K562 (cell line): ENCODE measurements around the gene DDAH1. TPM values are rescaled to one million over a fixed set of nuclear protein-coding genes. Genes with fewer than 3 reads are reported as not detected.
A peak's percentile ranks its signal among the peaks of the same experiment; 100 is the strongest.

Experiments
- CEBPG ChIP-seq, 3 experiments: fragments of 200-800 bp in 1 of 3; sonication (Bioruptor generic) in 1 of 3; sonication (generic) in 1 of 3; formaldehyde crosslinking in 1 of 3; IDR thresholded peaks in 2 of 3; conservative IDR thresholded peaks in 1 of 3; 2 replicates each; pipeline versions ENCODE4 v1.6.1 to v1.8.0; 2016 to 2022; ENCODE audit warnings: missing compliant biosample characterization in 2 of 3, missing genetic modification characterization in 2 of 3, mild to moderate bottlenecking in 1 of 3, missing genetic modification reagents in 1 of 3
- CXXC5 ChIP-seq: fragments of 250-450 bp; sonication (Bioruptor Pico); IDR thresholded peaks from 2 replicates; pipeline ENCODE4 v1.8.0; 2022; ENCODE audit warnings: inconsistent platforms, mild to moderate bottlenecking, moderate library complexity
- DACH1 ChIP-seq: fragments of 450-650 bp; IDR thresholded peaks from 2 replicates; pipeline ENCODE4 v1.6.1; 2018; ENCODE audit not compliant: partially characterized antibody
- DIDO1 ChIP-seq: fragments of 450-650 bp; IDR thresholded peaks from 2 replicates; pipeline ENCODE4 v1.6.1; 2016; ENCODE audit warnings: low read depth, missing biosample characterization, missing genetic modification characterization
- MCM5 ChIP-seq: fragments of 450-650 bp; IDR thresholded peaks from 2 replicates; pipeline ENCODE4 v1.6.1; 2016; ENCODE audit warnings: low read depth
- MYNN ChIP-seq, 2 experiments: sonication (generic); formaldehyde crosslinking in 1 of 2; IDR thresholded peaks; 2 replicates each; pipeline versions ENCODE4 v1.5.0 to v1.6.1; 2016 to 2020; ENCODE audit warnings: antibody characterized with exemption in 1 of 2, missing genetic modification reagents in 1 of 2
- NFRKB ChIP-seq: fragments of 450-650 bp; IDR thresholded peaks from 2 replicates; pipeline ENCODE4 v1.6.1; 2016; ENCODE audit warnings: low read depth
- NRF1 ChIP-seq, 2 experiments: fragments of 450-650 bp; IDR thresholded peaks in 1 of 2; conservative IDR thresholded peaks in 1 of 2; 2 replicates each; pipeline ENCODE4 v1.6.1; 2014; ENCODE audit warnings: mild to moderate bottlenecking in 2 of 2
- PTTG1 ChIP-seq: fragments of 450-650 bp; IDR thresholded peaks from 2 replicates; pipeline ENCODE4 v1.6.1; 2016; ENCODE audit warnings: low read depth, mild to moderate bottlenecking, missing genetic modification characterization, missing compliant biosample characterization
- RBM25 ChIP-seq: fragments of 200-400 bp; formaldehyde crosslinking; IDR thresholded peaks from 2 replicates; pipeline ENCODE4 v1.6.1; 2018; ENCODE audit warnings: low read length, low read depth, moderate library complexity; ENCODE audit not compliant: severe bottlenecking
- SP2 ChIP-seq: IDR thresholded peaks from 2 replicates; pipeline ENCODE4 v1.6.1; 2011; ENCODE audit warnings: mild to moderate bottlenecking, low read depth, low read length, moderate library complexity; ENCODE audit not compliant: poor library complexity, severe bottlenecking; ENCODE audit errors: extremely low read depth
- TFAM ChIP-seq: fragments of 250-450 bp; sonication (Bioruptor Pico); conservative IDR thresholded peaks from 2 replicates; pipeline ENCODE4 v1.5.0; 2021; ENCODE audit warnings: mild to moderate bottlenecking, moderate library complexity
- ZKSCAN3 ChIP-seq: fragments of 250-450 bp; sonication (Bioruptor Pico); IDR thresholded peaks from 2 replicates; pipeline ENCODE4 v1.4.0; 2020
- polyA plus RNA-seq, 8 experiments: library from polyadenylated mRNA; depleted of rRNA in 4 of 8; stranded (reverse) in 5 of 8; unstranded in 3 of 8; fragments of >200 nt; fragmentation: Nextera tagmentation in 2 of 8; fragmentation: Illumina TruSeq in 1 of 8; extraction: Ambion mirVana in 2 of 8; extraction: Trizol in 1 of 8; gene quantifications; 2 replicates each; pipeline versions ENCODE4 v1.2.1 to v1.2.3, GENCODE V29; 2011 to 2014; ENCODE audit warnings: inconsistent platforms in 1 of 8, missing spikeins in 1 of 8
- total RNA-seq, 7 experiments: library from RNA; depleted of rRNA in 6 of 7; stranded (reverse); fragments of >200 nt in 6 of 7; fragmentation: Illumina TruSeq in 2 of 7; extraction: Trizol in 2 of 7; gene quantifications; 2 replicates each; pipeline versions ENCODE4 v1.2.1 to v1.2.3, GENCODE V29; 2011 to 2021; ENCODE audit warnings: low replicate concordance in 1 of 7
- TF ChIP-seq, protein P1 (sequence below): fragments of 450-650 bp; IDR thresholded peaks from 2 replicates; pipeline ENCODE4 v1.6.1; 2017; ENCODE audit warnings: antibody characterized with exemption
- TF ChIP-seq, protein P2 (sequence below): sonication (generic); formaldehyde crosslinking; IDR thresholded peaks from 2 replicates; pipeline ENCODE4 v1.8.1; 2023; ENCODE audit warnings: mild to moderate bottlenecking, missing genetic modification reagents
- TF ChIP-seq, protein P3 (sequence below), 3 experiments: fragments of 200-800 bp in 1 of 3; sonication (Bioruptor generic) in 1 of 3; sonication (generic) in 1 of 3; formaldehyde crosslinking in 1 of 3; IDR thresholded peaks; 2 replicates each; pipeline versions ENCODE4 v1.6.1 to v1.8.0; 2016 to 2022; ENCODE audit warnings: mild to moderate bottlenecking in 2 of 3, missing compliant biosample characterization in 2 of 3, missing genetic modification characterization in 2 of 3, missing genetic modification reagents in 1 of 3
- TF ChIP-seq, protein P4 (sequence below): sonication (generic); formaldehyde crosslinking; IDR thresholded peaks from 2 replicates; pipeline ENCODE4 v1.8.0; 2022; ENCODE audit warnings: missing genetic modification reagents, mild to moderate bottlenecking, borderline replicate concordance
- TF ChIP-seq, protein P5 (sequence below): fragments of 450-650 bp; IDR thresholded peaks from 2 replicates; pipeline ENCODE4 v1.7.0; 2016; ENCODE audit warnings: borderline replicate concordance

DDAH1 gene
- total and polyA plus RNA-seq, 9 of the 15 experiments (the other 6 are each of a cell fraction or from before 2014, with no cell fraction given): 0.04 to 0.24 (median 0.10) TPM

DNA sequence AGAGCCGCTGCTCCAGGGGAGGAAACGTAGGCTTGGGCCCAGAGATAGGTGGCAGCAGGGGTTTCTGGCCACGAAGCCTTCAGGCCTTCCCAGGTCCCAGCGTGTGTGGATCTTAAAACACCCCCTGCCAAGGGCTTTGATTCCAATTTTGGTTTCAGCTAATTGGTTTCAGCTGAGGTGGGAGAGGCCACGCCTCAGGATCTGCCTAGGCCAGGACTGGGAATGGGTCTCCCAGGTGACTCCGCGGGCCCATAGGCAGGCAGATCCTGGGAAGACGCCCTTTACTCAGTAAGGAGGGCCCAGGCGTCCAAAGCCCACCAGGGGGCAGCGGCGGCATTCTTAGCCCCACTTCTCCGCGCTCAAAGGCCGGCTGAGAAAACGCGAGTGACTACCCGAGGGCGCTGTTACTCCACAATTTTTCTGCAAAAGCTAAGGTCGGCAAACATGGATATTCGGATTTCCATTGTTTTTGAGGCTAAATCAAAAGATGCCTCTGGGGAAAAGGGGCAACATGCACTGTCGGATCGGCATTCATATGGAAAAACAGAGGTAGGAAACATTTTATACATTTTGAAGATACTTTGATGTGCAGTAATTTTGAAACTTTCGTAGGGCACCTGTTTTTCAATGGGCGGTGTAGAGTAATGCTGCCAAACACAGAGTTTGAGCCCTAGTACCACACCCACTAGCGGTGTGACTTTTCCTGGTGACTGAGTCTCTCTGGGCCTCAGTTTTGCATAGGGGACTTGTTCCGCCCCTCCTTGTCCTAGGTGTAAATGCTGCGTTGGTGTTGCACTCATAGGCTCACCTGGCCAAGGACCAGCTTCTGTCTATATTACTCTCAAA, 156.7 kb downstream of the DDAH1 start (continued):
- TF ChIP-seq ZKSCAN3 (CRISPR knock-in tag): no peak
- peak; percentile 44; the same call in 1 of the 2 replicates for TF ChIP-seq CXXC5 (CRISPR knock-in tag)
- TF ChIP-seq, protein P1, sequence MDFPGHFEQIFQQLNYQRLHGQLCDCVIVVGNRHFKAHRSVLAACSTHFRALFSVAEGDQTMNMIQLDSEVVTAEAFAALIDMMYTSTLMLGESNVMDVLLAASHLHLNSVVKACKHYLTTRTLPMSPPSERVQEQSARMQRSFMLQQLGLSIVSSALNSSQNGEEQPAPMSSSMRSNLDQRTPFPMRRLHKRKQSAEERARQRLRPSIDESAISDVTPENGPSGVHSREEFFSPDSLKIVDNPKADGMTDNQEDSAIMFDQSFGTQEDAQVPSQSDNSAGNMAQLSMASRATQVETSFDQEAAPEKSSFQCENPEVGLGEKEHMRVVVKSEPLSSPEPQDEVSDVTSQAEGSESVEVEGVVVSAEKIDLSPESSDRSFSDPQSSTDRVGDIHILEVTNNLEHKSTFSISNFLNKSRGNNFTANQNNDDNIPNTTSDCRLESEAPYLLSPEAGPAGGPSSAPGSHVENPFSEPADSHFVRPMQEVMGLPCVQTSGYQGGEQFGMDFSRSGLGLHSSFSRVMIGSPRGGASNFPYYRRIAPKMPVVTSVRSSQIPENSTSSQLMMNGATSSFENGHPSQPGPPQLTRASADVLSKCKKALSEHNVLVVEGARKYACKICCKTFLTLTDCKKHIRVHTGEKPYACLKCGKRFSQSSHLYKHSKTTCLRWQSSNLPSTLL: no peak
- no peak for TF ChIP-seq NRF1 (conservative IDR thresholded peaks at IDR 0.05 in 1 of 2, IDR thresholded peaks at IDR 0.05 in 1 of 2)
- TF ChIP-seq TFAM: no peak
- TF ChIP-seq MYNN (IDR thresholded peaks at IDR 0.05): no peak
- TF ChIP-seq MYNN (CRISPR knock-in tag; IDR thresholded peaks at IDR 0.05): no peak
- no peak for TF ChIP-seq CEBPG (CRISPR knock-in tag; IDR thresholded peaks at IDR 0.05)
- no peak for TF ChIP-seq CEBPG (tag; conservative IDR thresholded peaks at IDR 0.05 in 1 of 2, IDR thresholded peaks at IDR 0.05 in 1 of 2)
- TF ChIP-seq NFRKB: no peak
- TF ChIP-seq, protein P2, sequence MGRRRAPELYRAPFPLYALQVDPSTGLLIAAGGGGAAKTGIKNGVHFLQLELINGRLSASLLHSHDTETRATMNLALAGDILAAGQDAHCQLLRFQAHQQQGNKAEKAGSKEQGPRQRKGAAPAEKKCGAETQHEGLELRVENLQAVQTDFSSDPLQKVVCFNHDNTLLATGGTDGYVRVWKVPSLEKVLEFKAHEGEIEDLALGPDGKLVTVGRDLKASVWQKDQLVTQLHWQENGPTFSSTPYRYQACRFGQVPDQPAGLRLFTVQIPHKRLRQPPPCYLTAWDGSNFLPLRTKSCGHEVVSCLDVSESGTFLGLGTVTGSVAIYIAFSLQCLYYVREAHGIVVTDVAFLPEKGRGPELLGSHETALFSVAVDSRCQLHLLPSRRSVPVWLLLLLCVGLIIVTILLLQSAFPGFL (CRISPR knock-in tag): no peak
- no peak for TF ChIP-seq SP2
- no peak for TF ChIP-seq DACH1
- TF ChIP-seq, protein P3, sequence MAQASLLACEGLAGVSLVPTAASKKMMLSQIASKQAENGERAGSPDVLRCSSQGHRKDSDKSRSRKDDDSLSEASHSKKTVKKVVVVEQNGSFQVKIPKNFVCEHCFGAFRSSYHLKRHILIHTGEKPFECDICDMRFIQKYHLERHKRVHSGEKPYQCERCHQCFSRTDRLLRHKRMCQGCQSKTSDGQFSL (CRISPR knock-in tag; IDR thresholded peaks at IDR 0.05): no peak
- TF ChIP-seq, protein P3 (tag; IDR thresholded peaks at IDR 0.05): no peak
- TF ChIP-seq, protein P4, sequence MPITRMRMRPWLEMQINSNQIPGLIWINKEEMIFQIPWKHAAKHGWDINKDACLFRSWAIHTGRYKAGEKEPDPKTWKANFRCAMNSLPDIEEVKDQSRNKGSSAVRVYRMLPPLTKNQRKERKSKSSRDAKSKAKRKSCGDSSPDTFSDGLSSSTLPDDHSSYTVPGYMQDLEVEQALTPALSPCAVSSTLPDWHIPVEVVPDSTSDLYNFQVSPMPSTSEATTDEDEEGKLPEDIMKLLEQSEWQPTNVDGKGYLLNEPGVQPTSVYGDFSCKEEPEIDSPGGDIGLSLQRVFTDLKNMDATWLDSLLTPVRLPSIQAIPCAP (CRISPR knock-in tag): no peak
- TF ChIP-seq DIDO1 (tag): no peak
- TF ChIP-seq, protein P5, sequence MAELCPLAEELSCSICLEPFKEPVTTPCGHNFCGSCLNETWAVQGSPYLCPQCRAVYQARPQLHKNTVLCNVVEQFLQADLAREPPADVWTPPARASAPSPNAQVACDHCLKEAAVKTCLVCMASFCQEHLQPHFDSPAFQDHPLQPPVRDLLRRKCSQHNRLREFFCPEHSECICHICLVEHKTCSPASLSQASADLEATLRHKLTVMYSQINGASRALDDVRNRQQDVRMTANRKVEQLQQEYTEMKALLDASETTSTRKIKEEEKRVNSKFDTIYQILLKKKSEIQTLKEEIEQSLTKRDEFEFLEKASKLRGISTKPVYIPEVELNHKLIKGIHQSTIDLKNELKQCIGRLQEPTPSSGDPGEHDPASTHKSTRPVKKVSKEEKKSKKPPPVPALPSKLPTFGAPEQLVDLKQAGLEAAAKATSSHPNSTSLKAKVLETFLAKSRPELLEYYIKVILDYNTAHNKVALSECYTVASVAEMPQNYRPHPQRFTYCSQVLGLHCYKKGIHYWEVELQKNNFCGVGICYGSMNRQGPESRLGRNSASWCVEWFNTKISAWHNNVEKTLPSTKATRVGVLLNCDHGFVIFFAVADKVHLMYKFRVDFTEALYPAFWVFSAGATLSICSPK: no peak
- no peak for TF ChIP-seq PTTG1 (tag)
- no peak for TF ChIP-seq RBM25
- no peak for TF ChIP-seq MCM5
